ENCODE results near the gene ANGPTL2.
"Not testable (repeated sequence)": the region's sequence is repeated elsewhere in the genome, so short reads cannot be mapped to it uniquely, and the experiment has no call there.

DNA sequence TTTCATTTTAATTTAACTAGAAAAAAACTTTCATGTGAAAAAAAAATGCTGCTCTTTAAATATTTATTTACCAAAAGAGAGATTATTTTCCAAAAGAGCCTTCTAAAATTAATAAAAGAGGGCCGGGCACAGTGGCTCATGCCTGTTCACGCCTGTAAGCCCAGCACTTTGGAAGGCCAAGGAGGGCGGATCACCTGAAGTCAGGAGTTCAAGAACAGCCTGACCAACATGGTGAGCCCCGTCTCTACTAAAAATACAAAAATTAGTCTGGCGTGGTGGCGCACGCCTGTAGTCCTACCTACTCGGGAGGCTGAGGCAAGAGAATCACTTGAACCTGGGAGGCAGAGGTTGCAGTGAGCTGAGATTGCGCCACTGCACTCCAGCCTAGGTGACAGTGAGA is 48.9 kb upstream of the ANGPTL2 start:
- TF ChIP-seq CTCF (IDR thresholded peaks at IDR 0.05; ENCODE audit: low read depth, low read length, poor library complexity, severe bottlenecking); EZH2phosphoT487 (IDR thresholded peaks at IDR 0.05; ENCODE audit: borderline replicate concordance, low read length): not testable (repeated sequence)
